ENCODE measurements around the gene METTL24.
A peak's percentile ranks its signal among the peaks of the same experiment; 100 is the strongest.

Gene METTL24

GRCh38 chr6:110328259-110328658, 29.9 kb downstream of the METTL24 start:
- TF ChIP-seq ZNF565 (CRISPR knock-in tag; conservative IDR thresholded peaks at IDR 0.05; ENCODE audit: low read depth) (no peak), ZNF8 (CRISPR knock-in tag; IDR thresholded peaks at IDR 0.05) (no peak), CREB5 (CRISPR knock-in tag; IDR thresholded peaks at IDR 0.05; ENCODE audit: low read depth) (peak; percentile 87), ISL1 (CRISPR knock-in tag; IDR thresholded peaks at IDR 0.05) (peak; percentile 96), ZFP3 (CRISPR knock-in tag; IDR thresholded peaks at IDR 0.05) (no peak), ESRRG (CRISPR knock-in tag; IDR thresholded peaks at IDR 0.05) (peak; percentile 78; the same call in 1 of the 2 replicates), TSHZ2 (CRISPR knock-in tag; IDR thresholded peaks at IDR 0.05) (0 out of 2 replicates have a peak, but pooled peaks have one; percentile 34)
- peak; percentile 57 for ATAC-seq

GRCh38 chr6:110327391-110327790, 30.8 kb downstream of the METTL24 start:
- ATAC-seq = no peak
- TF ChIP-seq PPARA (CRISPR knock-in tag; IDR thresholded peaks at IDR 0.05; ENCODE audit: borderline replicate concordance) = no peak
- no peak for TF ChIP-seq ZNF70 (CRISPR knock-in tag; IDR thresholded peaks at IDR 0.05)
- no peak for TF ChIP-seq TOX (CRISPR knock-in tag; IDR thresholded peaks at IDR 0.05; ENCODE audit: borderline replicate concordance)
- no peak for TF ChIP-seq ZFP3 (CRISPR knock-in tag; IDR thresholded peaks at IDR 0.05)
- TF ChIP-seq POU6F1 (CRISPR knock-in tag; IDR thresholded peaks at IDR 0.05; ENCODE audit: borderline replicate concordance, low read depth) = no peak
- TF ChIP-seq ISL1 (CRISPR knock-in tag; IDR thresholded peaks at IDR 0.05) = peak; percentile 13; the same call in 1 of the 2 replicates
- TF ChIP-seq CSRNP3 (CRISPR knock-in tag; IDR thresholded peaks at IDR 0.05) = no peak

GRCh38 chr6:110326609-110327008, 31.5 kb downstream of the METTL24 start:
- TF ChIP-seq CSDC2 (CRISPR knock-in tag; IDR thresholded peaks at IDR 0.05) (no peak), TCF4 (CRISPR knock-in tag; IDR thresholded peaks at IDR 0.05; ENCODE audit: borderline replicate concordance) (no peak), ZFP3 (CRISPR knock-in tag; IDR thresholded peaks at IDR 0.05) (no peak), POU6F1 (CRISPR knock-in tag; IDR thresholded peaks at IDR 0.05; ENCODE audit: borderline replicate concordance, low read depth) (no peak), ESRRG (CRISPR knock-in tag; IDR thresholded peaks at IDR 0.05) (no peak), ZNF70 (CRISPR knock-in tag; IDR thresholded peaks at IDR 0.05) (no peak)
- ATAC-seq = no peak

GRCh38 chr6:110326057-110326456, 32.1 kb downstream of the METTL24 start:
- ATAC-seq = no peak
- TF ChIP-seq TSHZ2 (CRISPR knock-in tag; IDR thresholded peaks at IDR 0.05) (no peak), ZNF565 (CRISPR knock-in tag; conservative IDR thresholded peaks at IDR 0.05; ENCODE audit: low read depth) (no peak), ISL1 (CRISPR knock-in tag; IDR thresholded peaks at IDR 0.05) (no peak), TOX (CRISPR knock-in tag; IDR thresholded peaks at IDR 0.05; ENCODE audit: borderline replicate concordance) (no peak), ZC3H10 (CRISPR knock-in tag; IDR thresholded peaks at IDR 0.05) (no peak), ARNTL (CRISPR knock-in tag; IDR thresholded peaks at IDR 0.05; ENCODE audit: borderline replicate concordance, low read depth) (no peak), CSDC2 (CRISPR knock-in tag; IDR thresholded peaks at IDR 0.05) (no peak), SNAI2 (CRISPR knock-in tag; IDR thresholded peaks at IDR 0.05) (no peak), ZNF70 (CRISPR knock-in tag; IDR thresholded peaks at IDR 0.05) (no peak), ZFP30 (CRISPR knock-in tag; IDR thresholded peaks at IDR 0.05) (no peak), ZNF8 (CRISPR knock-in tag; IDR thresholded peaks at IDR 0.05) (no peak)

Data from SK-N-SH treated with all-trans-retinoic acid at 6 μM for 48 hours (cell line).